KMS-11 (cell line): Measurements from ENCODE around the gene C17orf107.

ENCODE experiments used
- H2AFZ ChIP-seq: fragments of 200-600 bp; sonication (generic); 2 replicates; pipeline ENCODE4 v1.6.1; 2016; ENCODE audit warnings: antibody characterized with exemption, mixed run types, low read depth
- H3K27ac ChIP-seq: fragments of 200-600 bp; sonication (generic); 2 replicates; pipeline ENCODE4 v1.6.1; 2016; ENCODE audit warnings: mild to moderate bottlenecking, mixed run types
- H3K27me3 ChIP-seq: fragments of 200-600 bp; sonication (generic); 2 replicates; pipeline ENCODE4 v1.6.1; 2017; ENCODE audit warnings: mild to moderate bottlenecking, low read depth, mixed run types, moderate library complexity; ENCODE audit not compliant: insufficient read depth
- H3K36me3 ChIP-seq: fragments of 200-600 bp; sonication (generic); 2 replicates; pipeline ENCODE4 v1.6.1; 2017; ENCODE audit warnings: mild to moderate bottlenecking, mixed run types; ENCODE audit not compliant: insufficient read depth
- H3K4me1 ChIP-seq: fragments of 200-600 bp; sonication (generic); 2 replicates; pipeline ENCODE4 v1.6.1; 2016; ENCODE audit warnings: mild to moderate bottlenecking, low read depth, mixed run types; ENCODE audit not compliant: poor library complexity, severe bottlenecking
- H3K4me2 ChIP-seq: fragments of 200-600 bp; sonication (generic); 2 replicates; pipeline ENCODE4 v1.7.0; 2016; ENCODE audit warnings: mild to moderate bottlenecking, mixed run types
- H3K4me3 ChIP-seq: fragments of 200-600 bp; sonication (generic); IDR thresholded peaks from 2 replicates; pipeline ENCODE4 v1.6.1; 2017; ENCODE audit warnings: low read depth, low read length, mixed read lengths; ENCODE audit not compliant: insufficient read depth
- H3K79me2 ChIP-seq: fragments of 200-600 bp; sonication (generic); 2 replicates; pipeline ENCODE4 v1.6.1; 2016; ENCODE audit warnings: low read depth, mixed run types; ENCODE audit not compliant: insufficient read depth
- H3K9ac ChIP-seq: fragments of 200-600 bp; sonication (generic); 2 replicates; pipeline ENCODE4 v1.6.1; 2016; ENCODE audit warnings: mild to moderate bottlenecking, mixed run types
- H4K20me1 ChIP-seq: fragments of 200-600 bp; sonication (generic); 2 replicates; pipeline ENCODE4 v1.6.1; 2016; ENCODE audit warnings: mild to moderate bottlenecking, mixed run types; ENCODE audit not compliant: insufficient read depth
- TF ChIP-seq, protein P1 (sequence below): fragments of 200-600 bp; sonication (generic); conservative IDR thresholded peaks from 2 replicates; pipeline ENCODE4 v1.6.1; 2017; ENCODE audit warnings: low read depth, mild to moderate bottlenecking, antibody characterized with exemption, low read length, moderate library complexity, mixed read lengths

C17orf107 gene

DNA sequence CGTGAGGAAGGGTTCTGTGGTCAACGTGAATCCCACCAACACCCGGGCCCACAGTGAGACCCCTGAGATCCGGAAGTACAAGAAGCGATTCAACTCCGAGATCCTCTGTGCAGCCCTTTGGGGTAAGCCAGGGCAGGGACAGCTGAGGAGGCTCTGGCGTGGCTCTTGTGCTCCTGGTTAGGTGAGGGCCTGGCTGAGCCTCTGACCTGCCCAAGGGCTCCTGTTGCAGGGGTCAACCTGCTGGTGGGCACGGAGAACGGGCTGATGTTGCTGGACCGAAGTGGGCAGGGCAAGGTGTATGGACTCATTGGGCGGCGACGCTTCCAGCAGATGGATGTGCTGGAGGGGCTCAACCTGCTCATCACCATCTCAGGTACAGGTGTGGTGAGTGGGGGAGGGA is 4.2 kb upstream of the C17orf107 start:
- no peaks in the 10 kb centered on the region for H3K36me3 ChIP-seq
- no peaks in the 10 kb centered on the region for H3K79me2 ChIP-seq

DNA sequence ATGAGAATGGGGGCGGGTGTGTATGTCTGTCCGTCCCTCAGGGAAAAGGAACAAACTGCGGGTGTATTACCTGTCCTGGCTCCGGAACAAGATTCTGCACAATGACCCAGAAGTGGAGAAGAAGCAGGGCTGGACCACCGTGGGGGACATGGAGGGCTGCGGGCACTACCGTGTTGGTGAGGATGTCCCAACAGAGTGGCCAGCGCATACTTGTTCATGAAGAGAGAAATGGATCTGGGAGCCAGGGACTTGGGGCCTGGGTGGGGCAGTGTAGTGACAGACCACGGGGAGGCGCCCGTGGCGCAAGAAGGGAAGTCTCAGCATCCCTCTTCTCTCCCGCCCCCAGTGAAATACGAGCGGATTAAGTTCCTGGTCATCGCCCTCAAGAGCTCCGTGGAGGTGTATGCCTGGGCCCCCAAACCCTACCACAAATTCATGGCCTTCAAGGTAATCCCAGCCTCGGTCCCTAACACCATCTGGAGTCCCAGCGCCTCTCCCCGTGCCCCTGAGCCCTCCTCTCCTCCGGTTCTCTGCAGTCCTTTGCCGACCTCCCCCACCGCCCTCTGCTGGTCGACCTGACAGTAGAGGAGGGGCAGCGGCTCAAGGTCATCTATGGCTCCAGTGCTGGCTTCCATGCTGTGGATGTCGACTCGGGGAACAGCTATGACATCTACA is 3.5 kb upstream of the C17orf107 start:
- Histone ChIP-seq H3K27ac (no peak overlapping the region), H3K79me2 (no peaks in the 10 kb centered on the region), H3K4me3 (no peak overlapping the region), H3K9ac (no peak overlapping the region), H3K4me1 (no peaks in the 10 kb centered on the region), H4K20me1 (no peaks in the 10 kb centered on the region), H3K27me3 (no peaks in the 10 kb centered on the region), H3K4me2 (no peak overlapping the region), H3K36me3 (no peaks in the 10 kb centered on the region), H2AFZ (no peak overlapping the region)
- TF ChIP-seq, protein P1, sequence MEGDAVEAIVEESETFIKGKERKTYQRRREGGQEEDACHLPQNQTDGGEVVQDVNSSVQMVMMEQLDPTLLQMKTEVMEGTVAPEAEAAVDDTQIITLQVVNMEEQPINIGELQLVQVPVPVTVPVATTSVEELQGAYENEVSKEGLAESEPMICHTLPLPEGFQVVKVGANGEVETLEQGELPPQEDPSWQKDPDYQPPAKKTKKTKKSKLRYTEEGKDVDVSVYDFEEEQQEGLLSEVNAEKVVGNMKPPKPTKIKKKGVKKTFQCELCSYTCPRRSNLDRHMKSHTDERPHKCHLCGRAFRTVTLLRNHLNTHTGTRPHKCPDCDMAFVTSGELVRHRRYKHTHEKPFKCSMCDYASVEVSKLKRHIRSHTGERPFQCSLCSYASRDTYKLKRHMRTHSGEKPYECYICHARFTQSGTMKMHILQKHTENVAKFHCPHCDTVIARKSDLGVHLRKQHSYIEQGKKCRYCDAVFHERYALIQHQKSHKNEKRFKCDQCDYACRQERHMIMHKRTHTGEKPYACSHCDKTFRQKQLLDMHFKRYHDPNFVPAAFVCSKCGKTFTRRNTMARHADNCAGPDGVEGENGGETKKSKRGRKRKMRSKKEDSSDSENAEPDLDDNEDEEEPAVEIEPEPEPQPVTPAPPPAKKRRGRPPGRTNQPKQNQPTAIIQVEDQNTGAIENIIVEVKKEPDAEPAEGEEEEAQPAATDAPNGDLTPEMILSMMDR: no peak

More for the DNA sequence above, 4.2 kb upstream of the C17orf107 start:
- no peak overlapping the region for H3K4me3 ChIP-seq
- H4K20me1 ChIP-seq: no peaks in the 10 kb centered on the region
- H3K27me3 ChIP-seq: no peaks in the 10 kb centered on the region
- H3K9ac ChIP-seq: no peak overlapping the region
- TF ChIP-seq, protein P1: no peak
- H2AFZ ChIP-seq: no peak overlapping the region
- H3K27ac ChIP-seq: no peak overlapping the region
- H3K4me2 ChIP-seq: no peak overlapping the region
- no peaks in the 10 kb centered on the region for H3K4me1 ChIP-seq

DNA sequence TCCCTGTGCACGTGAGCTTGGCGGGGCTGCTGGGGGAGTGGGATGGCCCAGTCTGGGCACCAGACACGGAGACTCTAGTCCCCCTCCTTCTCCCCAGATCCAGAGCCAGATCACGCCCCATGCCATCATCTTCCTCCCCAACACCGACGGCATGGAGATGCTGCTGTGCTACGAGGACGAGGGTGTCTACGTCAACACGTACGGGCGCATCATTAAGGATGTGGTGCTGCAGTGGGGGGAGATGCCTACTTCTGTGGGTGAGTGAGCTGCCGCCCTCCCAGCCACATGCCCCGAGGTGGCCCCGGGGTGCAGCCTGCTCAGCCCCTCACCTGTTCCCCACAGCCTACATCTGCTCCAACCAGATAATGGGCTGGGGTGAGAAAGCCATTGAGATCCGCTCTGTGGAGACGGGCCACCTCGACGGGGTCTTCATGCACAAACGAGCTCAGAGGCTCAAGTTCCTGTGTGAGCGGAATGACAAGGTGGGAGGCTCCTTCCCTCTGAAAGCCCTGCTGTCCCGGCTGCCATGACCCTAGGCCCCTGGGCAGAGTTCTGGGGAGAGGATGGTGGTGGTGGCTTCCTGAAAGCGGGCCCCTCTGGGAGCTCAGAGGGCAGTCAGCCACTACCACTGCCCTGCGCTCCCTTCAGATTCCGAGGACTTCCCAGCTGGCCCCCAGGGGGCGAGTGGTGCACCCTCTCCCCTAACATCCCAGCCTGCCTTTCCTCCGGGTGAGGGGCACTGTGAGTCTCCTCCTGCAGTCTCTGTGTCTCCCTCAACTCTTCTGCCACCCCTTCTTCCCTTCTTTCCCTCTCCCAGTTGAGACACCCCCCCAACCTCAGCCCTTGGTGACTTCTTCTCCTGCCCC is 2.8 kb upstream of the C17orf107 start:
- Histone ChIP-seq H3K36me3 (no peaks in the 10 kb centered on the region), H3K4me1 (no peaks in the 10 kb centered on the region), H3K27ac (no peak overlapping the region)

DNA sequence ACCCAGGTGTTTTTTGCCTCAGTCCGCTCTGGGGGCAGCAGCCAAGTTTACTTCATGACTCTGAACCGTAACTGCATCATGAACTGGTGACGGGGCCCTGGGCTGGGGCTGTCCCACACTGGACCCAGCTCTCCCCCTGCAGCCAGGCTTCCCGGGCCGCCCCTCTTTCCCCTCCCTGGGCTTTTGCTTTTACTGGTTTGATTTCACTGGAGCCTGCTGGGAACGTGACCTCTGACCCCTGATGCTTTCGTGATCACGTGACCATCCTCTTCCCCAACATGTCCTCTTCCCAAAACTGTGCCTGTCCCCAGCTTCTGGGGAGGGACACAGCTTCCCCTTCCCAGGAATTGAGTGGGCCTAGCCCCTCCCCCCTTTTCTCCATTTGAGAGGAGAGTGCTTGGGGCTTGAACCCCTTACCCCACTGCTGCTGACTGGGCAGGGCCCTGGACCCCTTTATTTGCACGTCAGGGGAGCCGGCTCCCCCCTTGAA is 2.1 kb upstream of the C17orf107 start:
- Histone ChIP-seq H3K4me1 (no peaks in the 10 kb centered on the region), H3K27me3 (no peaks in the 10 kb centered on the region), H3K79me2 (no peaks in the 10 kb centered on the region), H3K4me2 (no peak overlapping the region), H3K4me3 (no peak overlapping the region), H3K9ac (no peak overlapping the region), H3K27ac (no peak overlapping the region), H3K36me3 (no peaks in the 10 kb centered on the region), H4K20me1 (no peaks in the 10 kb centered on the region), H2AFZ (no peak overlapping the region)
- TF ChIP-seq, protein P1: no peak

More for the DNA sequence above, 2.8 kb upstream of the C17orf107 start:
- H3K27me3 ChIP-seq: no peaks in the 10 kb centered on the region
- no peak overlapping the region for H3K9ac ChIP-seq
- H4K20me1 ChIP-seq: no peaks in the 10 kb centered on the region
- H3K4me2 ChIP-seq: no peak overlapping the region
- TF ChIP-seq, protein P1: no peak
- H2AFZ ChIP-seq: no peak overlapping the region
- H3K4me3 ChIP-seq: no peak overlapping the region
- no peaks in the 10 kb centered on the region for H3K79me2 ChIP-seq
